ENCODE data around the gene ANKLE2.

DNA sequence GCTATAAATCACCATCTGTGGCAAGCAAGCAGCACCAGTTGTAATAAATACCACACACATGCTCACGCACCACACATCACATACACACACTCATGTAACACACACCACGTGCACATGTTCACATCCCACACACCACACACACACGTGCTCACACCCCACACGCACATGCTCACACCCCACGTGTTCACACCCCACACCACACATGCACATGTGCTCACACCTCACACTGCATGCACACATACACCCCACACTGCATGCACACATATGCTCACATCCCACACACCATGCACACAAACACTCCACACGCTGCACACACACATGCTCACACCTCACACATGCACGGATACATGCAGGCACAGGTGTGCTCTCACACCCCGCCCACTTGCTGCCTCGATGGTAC lies 22.9 kb upstream of the ANKLE2 start:
- TF ChIP-seq, protein P1, sequence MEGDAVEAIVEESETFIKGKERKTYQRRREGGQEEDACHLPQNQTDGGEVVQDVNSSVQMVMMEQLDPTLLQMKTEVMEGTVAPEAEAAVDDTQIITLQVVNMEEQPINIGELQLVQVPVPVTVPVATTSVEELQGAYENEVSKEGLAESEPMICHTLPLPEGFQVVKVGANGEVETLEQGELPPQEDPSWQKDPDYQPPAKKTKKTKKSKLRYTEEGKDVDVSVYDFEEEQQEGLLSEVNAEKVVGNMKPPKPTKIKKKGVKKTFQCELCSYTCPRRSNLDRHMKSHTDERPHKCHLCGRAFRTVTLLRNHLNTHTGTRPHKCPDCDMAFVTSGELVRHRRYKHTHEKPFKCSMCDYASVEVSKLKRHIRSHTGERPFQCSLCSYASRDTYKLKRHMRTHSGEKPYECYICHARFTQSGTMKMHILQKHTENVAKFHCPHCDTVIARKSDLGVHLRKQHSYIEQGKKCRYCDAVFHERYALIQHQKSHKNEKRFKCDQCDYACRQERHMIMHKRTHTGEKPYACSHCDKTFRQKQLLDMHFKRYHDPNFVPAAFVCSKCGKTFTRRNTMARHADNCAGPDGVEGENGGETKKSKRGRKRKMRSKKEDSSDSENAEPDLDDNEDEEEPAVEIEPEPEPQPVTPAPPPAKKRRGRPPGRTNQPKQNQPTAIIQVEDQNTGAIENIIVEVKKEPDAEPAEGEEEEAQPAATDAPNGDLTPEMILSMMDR (IDR thresholded peaks at IDR 0.05; ENCODE audit: low read depth, low read length, missing input control) = no peak
- no peak for TF ChIP-seq RXRA (IDR thresholded peaks at IDR 0.05)
- no peak for TF ChIP-seq TAF1 (conservative IDR thresholded peaks at IDR 0.05)
- TF ChIP-seq EGR1 (IDR thresholded peaks at IDR 0.05; ENCODE audit: low read depth in 2 of 2) = no peak
- TF ChIP-seq, protein P2, sequence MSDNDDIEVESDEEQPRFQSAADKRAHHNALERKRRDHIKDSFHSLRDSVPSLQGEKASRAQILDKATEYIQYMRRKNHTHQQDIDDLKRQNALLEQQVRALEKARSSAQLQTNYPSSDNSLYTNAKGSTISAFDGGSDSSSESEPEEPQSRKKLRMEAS (IDR thresholded peaks at IDR 0.05) = no peak
- TF ChIP-seq, protein P3, sequence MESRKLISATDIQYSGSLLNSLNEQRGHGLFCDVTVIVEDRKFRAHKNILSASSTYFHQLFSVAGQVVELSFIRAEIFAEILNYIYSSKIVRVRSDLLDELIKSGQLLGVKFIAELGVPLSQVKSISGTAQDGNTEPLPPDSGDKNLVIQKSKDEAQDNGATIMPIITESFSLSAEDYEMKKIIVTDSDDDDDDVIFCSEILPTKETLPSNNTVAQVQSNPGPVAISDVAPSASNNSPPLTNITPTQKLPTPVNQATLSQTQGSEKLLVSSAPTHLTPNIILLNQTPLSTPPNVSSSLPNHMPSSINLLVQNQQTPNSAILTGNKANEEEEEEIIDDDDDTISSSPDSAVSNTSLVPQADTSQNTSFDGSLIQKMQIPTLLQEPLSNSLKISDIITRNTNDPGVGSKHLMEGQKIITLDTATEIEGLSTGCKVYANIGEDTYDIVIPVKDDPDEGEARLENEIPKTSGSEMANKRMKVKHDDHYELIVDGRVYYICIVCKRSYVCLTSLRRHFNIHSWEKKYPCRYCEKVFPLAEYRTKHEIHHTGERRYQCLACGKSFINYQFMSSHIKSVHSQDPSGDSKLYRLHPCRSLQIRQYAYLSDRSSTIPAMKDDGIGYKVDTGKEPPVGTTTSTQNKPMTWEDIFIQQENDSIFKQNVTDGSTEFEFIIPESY (IDR thresholded peaks at IDR 0.05) = no peak
- no peak for TF ChIP-seq FOXA1 (IDR thresholded peaks at IDR 0.05)
